Stimulated activated naive CD8-positive, alpha-beta T cell treated with anti-CD3 and anti-CD28 coated beads, Interleukin-15, amount 100 ng/mL, for 72 hours (primary cell): Measurements from ENCODE around the gene TASOR2.

Experiments
- ATAC-seq: fragments of 150-1000 bp; cut with Tn5 transposase; 2 replicates; pipeline ENCODE4 v1.10.0; 2021; ENCODE audit warnings: mild to moderate bottlenecking, moderate library complexity
- DNase-seq, 2 donors: peaks; one replicate each; pipeline ENCODE4 v3.0.0; 2021 to 2022
- H3K27ac Mint-ChIP-seq, 2 donors: one replicate each; pipeline ENCODE4 v1.8.0; 2022; ENCODE audit warnings: mild to moderate bottlenecking in 2 of 2, mixed read lengths in 2 of 2, moderate library complexity in 2 of 2
- H3K27me3 Mint-ChIP-seq: one replicate; pipeline ENCODE4 v1.8.0; 2022; ENCODE audit warnings: mixed read lengths
- H3K4me1 Mint-ChIP-seq: one replicate; pipeline ENCODE4 v1.8.0; 2022; ENCODE audit warnings: mild to moderate bottlenecking, mixed read lengths
- H3K4me3 Mint-ChIP-seq, 2 donors: one replicate each; pipeline ENCODE4 v1.8.0; 2022; ENCODE audit warnings: mild to moderate bottlenecking in 2 of 2, mixed read lengths in 2 of 2, moderate library complexity in 1 of 2
- H3K9me3 Mint-ChIP-seq, 2 donors: one replicate each; pipeline ENCODE4 v1.8.0; 2022; ENCODE audit warnings: mixed read lengths in 2 of 2

The TASOR2 gene

DNA sequence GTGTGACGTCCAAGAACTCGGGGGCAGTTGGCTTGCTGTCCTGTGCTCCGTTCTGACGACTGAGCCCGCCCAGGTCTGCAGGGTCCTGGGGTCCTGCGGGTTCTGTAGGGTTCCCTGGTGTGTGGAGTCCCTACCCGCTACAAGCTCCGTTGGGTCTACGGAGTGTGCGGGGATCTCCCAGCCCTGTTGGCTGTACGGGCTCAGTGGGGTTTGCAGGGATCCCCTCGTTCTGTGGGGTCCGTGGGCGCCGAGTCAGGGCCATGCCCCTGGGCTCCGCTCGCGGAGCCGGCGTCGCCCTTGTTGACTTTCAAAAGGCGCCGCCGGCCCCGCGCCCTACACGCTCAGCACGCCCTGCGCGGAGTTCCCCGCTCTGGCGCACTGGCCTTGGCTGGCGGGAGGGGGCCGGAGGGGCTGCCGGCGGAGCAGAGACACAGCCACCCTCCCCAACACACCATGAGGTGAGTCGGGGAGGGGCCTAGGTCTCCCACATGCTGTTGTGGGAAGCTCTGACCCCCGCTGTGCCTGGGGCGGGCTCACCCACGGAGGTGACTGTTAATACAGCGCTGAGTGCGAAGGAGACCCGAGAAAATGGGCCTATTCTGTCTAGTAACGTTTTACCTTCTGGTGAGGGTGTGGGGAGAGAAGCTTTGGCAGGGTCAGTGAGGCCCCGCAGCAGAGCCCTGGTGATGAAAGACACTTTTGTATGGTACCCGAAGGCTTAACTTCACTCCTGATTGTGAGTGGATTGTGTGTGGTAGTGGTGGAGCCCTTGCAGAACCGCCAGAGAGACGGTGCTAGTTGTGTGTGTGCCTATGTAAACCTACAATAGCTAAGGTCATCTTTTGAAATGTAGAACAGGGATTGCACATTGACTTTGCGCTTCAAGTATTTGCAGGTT, 8.1 kb downstream of the TASOR2 start:
- H3K4me3 Mint-ChIP-seq: peak overlapping the region; percentile 79 to 86
- ATAC-seq (peak; percentile 95), DNase-seq (peak; percentile 78 to 85)
- H3K27me3 Mint-ChIP-seq: no peaks in the 10 kb centered on the region
- H3K27ac Mint-ChIP-seq: peak overlapping the region; percentile 88 to 92
- peaks cover 72% of the 10 kb centered on the region for H3K4me1 Mint-ChIP-seq
- H3K9me3 Mint-ChIP-seq: no peaks in the 10 kb centered on the region

- Mint-ChIP-seq H3K4me1 (peaks cover 62% of the 10 kb centered on the region), H3K4me3 (no peak overlapping the region), H3K27ac (no peak overlapping the region), H3K9me3 (no peaks in the 10 kb centered on the region), H3K27me3 (no peaks in the 10 kb centered on the region)
- ATAC-seq (no peak), DNase-seq (no peak)
These were observed 9.9 kb downstream of the TASOR2 start for GRCh38 chr10:5694573-5694972.

GRCh38 chr10:5697342-5697741, 12.7 kb downstream of the TASOR2 start:
- H3K9me3 Mint-ChIP-seq: no peaks in the 10 kb centered on the region
- DNase-seq (no peak), ATAC-seq (no peak)
- H3K27me3 Mint-ChIP-seq: no peaks in the 10 kb centered on the region
- H3K4me3 Mint-ChIP-seq: no peak overlapping the region
- H3K4me1 Mint-ChIP-seq: peaks cover 48% of the 10 kb centered on the region
- H3K27ac Mint-ChIP-seq: no peak overlapping the region

DNA sequence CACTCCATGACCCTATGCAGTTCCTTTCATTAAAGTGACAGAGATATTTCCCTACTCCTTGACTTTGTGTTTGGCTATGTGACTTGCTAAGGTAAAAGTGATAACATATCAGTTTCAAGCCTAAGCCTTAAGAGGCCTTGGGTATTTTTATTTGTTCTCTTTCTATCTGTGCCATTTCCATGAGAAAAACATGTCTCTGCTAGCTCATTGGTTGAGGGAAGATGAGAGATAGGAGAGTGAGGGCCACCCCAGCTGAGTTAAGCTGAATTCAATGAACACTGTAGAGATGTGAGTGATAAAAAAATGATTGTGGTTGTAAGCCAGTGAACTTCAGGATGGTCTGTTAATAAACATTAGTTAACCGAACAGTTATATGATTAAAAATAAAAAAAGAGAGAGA, 13.4 kb downstream of the TASOR2 start:
- no peaks in the 10 kb centered on the region for H3K9me3 Mint-ChIP-seq
- no peak overlapping the region for H3K4me3 Mint-ChIP-seq
- no peak for ATAC-seq
- no peaks in the 10 kb centered on the region for H3K27me3 Mint-ChIP-seq
- peak overlapping the region in 1 of 2 donors; percentile 13 for H3K27ac Mint-ChIP-seq
- DNase-seq: no peak
- H3K4me1 Mint-ChIP-seq: peaks cover 41% of the 10 kb centered on the region

GRCh38 chr10:5708356-5708755, 23.7 kb downstream of the TASOR2 start:
- H3K4me1 Mint-ChIP-seq: peaks cover 80% of the 10 kb centered on the region
- no peak for DNase-seq
- ATAC-seq: no peak
- no peaks in the 10 kb centered on the region for H3K27me3 Mint-ChIP-seq
- H3K27ac Mint-ChIP-seq: peak overlapping the region in 1 of 2 donors; percentile 43
- peaks cover 0 to 13% of the 10 kb centered on the region in 2 donors for H3K9me3 Mint-ChIP-seq
- H3K4me3 Mint-ChIP-seq: peak overlapping the region in 1 of 2 donors; percentile 66

- no peak overlapping the region for H3K27ac Mint-ChIP-seq
- no peaks in the 10 kb centered on the region for H3K27me3 Mint-ChIP-seq
- no peak for DNase-seq
- H3K4me1 Mint-ChIP-seq: peaks cover 81% of the 10 kb centered on the region
- no peak for ATAC-seq
- H3K4me3 Mint-ChIP-seq: peak overlapping the region; percentile 17 to 42
- H3K9me3 Mint-ChIP-seq: peaks cover 0 to 13% of the 10 kb centered on the region in 2 donors
These were observed 25.2 kb downstream of the TASOR2 start for GRCh38 chr10:5709865-5710264.

- peak overlapping the region; percentile 70 to 75 for H3K4me3 Mint-ChIP-seq
- H3K4me1 Mint-ChIP-seq: peaks cover 77% of the 10 kb centered on the region
- H3K9me3 Mint-ChIP-seq: peaks cover 0 to 13% of the 10 kb centered on the region in 2 donors
- no peak overlapping the region for H3K27ac Mint-ChIP-seq
- H3K27me3 Mint-ChIP-seq: no peaks in the 10 kb centered on the region
- no peak for DNase-seq
- ATAC-seq: no peak
These were observed 26.2 kb downstream of the TASOR2 start for GRCh38 chr10:5710859-5711258.

GRCh38 chr10:5711642-5712041, 27.0 kb downstream of the TASOR2 start:
- Mint-ChIP-seq H3K27me3 (no peaks in the 10 kb centered on the region), H3K9me3 (peaks cover 0 to 13% of the 10 kb centered on the region in 2 donors), H3K27ac (peak overlapping the region; percentile 69 to 71), H3K4me3 (peak overlapping the region; percentile 70 to 75), H3K4me1 (peaks cover 70% of the 10 kb centered on the region)
- ATAC-seq (no peak), DNase-seq (no peak)

DNA sequence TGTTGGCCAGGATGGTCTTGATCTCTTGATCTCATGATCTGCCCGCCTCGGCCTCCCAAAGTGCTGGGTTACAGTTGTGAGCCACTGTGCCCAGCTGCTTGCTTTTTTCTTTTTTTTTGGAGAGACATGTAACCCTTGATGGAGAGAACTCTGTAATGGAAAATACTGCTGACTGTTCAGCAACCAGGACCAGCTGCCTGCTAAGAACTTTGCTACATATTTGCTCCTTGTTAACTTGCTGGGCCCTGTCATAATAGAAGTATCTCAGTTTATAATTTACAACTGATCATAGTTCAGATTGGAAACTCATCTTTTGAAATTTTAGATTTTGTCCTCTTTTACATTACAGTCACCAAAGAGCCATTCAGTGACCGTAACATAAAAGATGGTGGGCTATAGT, 34.9 kb downstream of the TASOR2 start:
- no peak for DNase-seq
- no peak for ATAC-seq
- H3K27me3 Mint-ChIP-seq: no peaks in the 10 kb centered on the region
- H3K27ac Mint-ChIP-seq: no peak overlapping the region
- H3K4me1 Mint-ChIP-seq: peaks cover 25% of the 10 kb centered on the region
- no peak overlapping the region for H3K4me3 Mint-ChIP-seq
- H3K9me3 Mint-ChIP-seq: no peaks in the 10 kb centered on the region

DNA sequence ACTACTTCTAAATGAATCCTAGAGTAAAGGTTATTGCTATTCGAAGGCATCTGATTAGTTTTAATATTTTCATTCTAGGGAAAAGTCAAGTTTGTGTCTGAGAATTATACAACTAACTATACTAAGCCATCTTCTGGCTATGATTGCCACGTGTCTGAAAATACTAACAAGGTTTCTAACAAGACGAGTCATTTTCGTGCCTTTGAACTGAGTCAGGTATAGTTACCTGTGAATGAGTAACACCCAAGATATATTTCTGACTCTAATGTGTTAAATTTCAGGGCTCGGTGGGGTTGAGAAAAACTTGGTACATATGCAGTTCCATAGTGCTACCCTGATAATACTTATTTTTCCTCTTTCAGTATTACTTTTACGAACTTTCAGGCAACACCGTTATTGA, 35.5 kb downstream of the TASOR2 start:
- Mint-ChIP-seq H3K27me3 (no peaks in the 10 kb centered on the region), H3K27ac (no peak overlapping the region)

DNA sequence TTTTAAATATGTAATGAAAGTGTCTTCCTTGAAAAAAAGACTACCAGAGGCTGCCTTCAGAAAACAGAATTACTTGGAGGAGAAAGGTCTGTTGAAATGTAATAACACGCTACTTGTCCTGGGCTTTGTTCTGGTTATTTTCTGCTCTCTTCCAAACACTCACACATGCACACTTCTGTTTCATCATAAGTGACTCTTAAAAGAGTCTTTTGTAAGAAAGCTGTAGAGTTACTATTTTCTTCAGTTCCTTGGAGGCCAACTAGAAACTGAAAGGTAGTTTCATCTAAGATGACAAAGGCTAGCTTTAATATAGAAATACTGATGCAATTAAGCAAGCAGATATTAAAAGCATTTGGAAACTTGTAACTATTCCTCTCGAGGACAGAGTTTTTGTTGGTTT, 39.1 kb downstream of the TASOR2 start:
- H3K4me1 Mint-ChIP-seq: peaks cover 18% of the 10 kb centered on the region
- H3K27me3 Mint-ChIP-seq: no peaks in the 10 kb centered on the region
- no peak overlapping the region for H3K4me3 Mint-ChIP-seq
- DNase-seq (no peak), ATAC-seq (no peak)
- no peaks in the 10 kb centered on the region for H3K9me3 Mint-ChIP-seq
- peak overlapping the region; percentile 13 to 78 for H3K27ac Mint-ChIP-seq

More for the DNA sequence above, 35.5 kb downstream of the TASOR2 start:
- Mint-ChIP-seq H3K9me3 (no peaks in the 10 kb centered on the region), H3K4me3 (no peak overlapping the region), H3K4me1 (peaks cover 19% of the 10 kb centered on the region)
- DNase-seq: no peak
- ATAC-seq: no peak

GRCh38 chr10:5730766-5731165, 46.1 kb downstream of the TASOR2 start:
- DNase-seq: no peak
- peaks cover 31% of the 10 kb centered on the region for H3K4me1 Mint-ChIP-seq
- no peak for ATAC-seq
- H3K9me3 Mint-ChIP-seq: no peaks in the 10 kb centered on the region
- H3K4me3 Mint-ChIP-seq: peak overlapping the region in 1 of 2 donors; percentile 29
- peak overlapping the region; percentile 89 for H3K27ac Mint-ChIP-seq
- no peaks in the 10 kb centered on the region for H3K27me3 Mint-ChIP-seq

DNA sequence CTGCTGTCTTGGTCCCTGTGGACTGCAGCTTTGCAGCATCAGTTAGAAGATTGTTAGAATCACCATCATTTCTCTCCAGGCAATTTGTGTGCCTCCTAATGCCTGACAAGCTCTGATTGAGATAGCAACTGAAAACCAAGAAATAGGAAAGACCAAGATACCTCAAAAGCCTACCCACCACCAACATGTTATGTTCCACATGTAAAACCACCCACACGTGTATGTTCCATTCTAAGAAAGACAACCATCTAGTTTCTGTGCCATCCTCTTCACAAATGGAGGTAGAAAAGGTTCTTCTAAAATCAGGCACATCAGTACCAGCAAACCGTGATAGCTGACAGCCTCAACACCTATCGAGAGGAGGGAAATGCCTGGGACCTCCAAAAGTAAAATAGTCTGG, 46.9 kb downstream of the TASOR2 start:
- H3K4me3 Mint-ChIP-seq: peak overlapping the region; percentile 21 to 73
- H3K4me1 Mint-ChIP-seq: peaks cover 31% of the 10 kb centered on the region
- H3K9me3 Mint-ChIP-seq: no peaks in the 10 kb centered on the region
- peak overlapping the region in 1 of 2 donors; percentile 91 for H3K27ac Mint-ChIP-seq
- DNase-seq (no peak), ATAC-seq (peak; percentile 88)
- H3K27me3 Mint-ChIP-seq: no peaks in the 10 kb centered on the region

DNA sequence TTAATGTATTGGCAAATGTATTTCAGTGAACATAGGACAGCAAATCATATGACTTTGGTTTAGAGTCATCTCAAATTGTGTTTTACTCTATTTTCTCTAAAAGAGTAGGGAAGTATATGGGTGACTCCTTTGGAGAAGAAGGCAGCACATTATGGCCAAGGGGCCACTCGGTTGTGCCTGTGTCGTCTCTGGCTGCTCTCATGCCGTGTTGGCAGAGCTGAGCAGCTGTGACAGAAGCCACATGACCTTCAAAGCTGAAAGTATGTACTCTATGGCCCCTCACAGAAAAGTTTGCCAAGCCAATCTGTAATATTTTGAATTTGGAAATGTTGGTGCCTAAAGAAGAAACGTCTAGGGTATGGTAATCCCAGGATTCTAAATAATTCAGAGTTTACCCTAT, 47.5 kb downstream of the TASOR2 start:
- Mint-ChIP-seq H3K27ac (no peak overlapping the region), H3K4me3 (no peak overlapping the region), H3K4me1 (peaks cover 32% of the 10 kb centered on the region), H3K27me3 (no peaks in the 10 kb centered on the region), H3K9me3 (no peaks in the 10 kb centered on the region)
- ATAC-seq: no peak
- no peak for DNase-seq
